ENCODE data around the gene FAM133A.
A peak's percentile ranks its signal among the peaks of the same experiment; 100 is the strongest.

FAM133A gene

DNA sequence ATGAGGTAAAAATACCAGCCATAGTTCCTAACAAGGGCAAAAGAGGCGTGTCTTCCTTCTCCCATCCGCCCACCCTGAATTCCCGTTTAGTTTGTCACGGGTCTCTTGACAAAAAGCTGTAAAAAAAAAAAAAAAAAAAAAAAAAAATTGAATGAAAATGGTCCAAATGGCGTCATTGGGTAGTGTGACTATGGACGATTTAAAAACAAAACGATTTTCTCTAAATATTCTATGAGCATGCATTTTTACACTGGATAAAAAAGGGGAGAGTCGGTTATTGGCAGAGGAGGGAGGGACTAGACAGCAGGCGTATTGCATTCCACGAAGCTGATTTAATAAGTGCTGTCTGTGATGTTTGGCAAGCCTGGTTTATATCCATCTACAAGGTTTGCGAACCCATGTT lies at the start of gene FAM133A:
Gene FAM133A, plus strand, starts transcription at position 338 of the 403 bp plus-strand sequence. CDS start 35,214 bp downstream, outside the sequence.
- no peak for DNase-seq (ENCODE audit: low spot score)

DNA sequence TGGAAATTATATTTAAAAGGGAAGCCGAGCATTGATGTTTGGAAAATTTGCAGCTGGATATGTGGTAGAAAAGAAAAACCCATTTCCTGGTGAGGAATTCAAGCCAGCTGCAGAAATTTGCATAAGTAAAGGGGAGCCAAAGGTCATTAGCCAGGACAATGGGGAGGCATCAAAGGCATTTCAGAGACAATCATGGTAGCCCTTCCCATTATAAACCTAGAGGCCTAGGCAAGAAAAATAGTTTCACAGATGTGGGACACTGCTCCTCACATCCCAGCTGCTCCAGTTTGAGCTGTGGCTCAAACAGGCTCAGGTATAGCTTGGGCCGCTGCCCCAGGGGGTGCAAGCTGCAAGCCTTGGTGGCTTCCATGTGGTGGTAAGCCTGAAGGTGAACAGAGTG lies 36.4 kb upstream of the FAM133A start:
- no peak for DNase-seq (ENCODE audit: low spot score)

DNA sequence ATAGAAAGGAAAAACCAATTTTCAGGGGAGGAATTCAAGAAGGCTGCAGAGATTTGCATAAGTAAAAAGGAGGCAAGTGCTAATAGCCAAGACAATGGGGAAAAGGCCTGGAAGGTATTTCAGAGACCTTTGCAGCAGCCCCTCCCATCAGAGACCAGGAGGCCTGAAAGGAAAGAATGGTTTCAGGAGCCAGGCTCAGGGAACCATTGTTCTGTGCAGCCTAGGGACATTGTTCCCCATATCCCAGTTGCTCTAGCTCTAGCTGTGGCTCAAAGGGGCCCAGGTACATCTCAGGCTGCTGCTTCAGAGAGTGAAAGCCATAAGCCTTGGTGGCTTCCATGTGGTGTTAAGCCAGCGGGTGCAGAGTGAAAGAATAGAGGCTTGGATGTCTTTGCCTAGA lies 24.6 kb upstream of the FAM133A start:
- no peak for DNase-seq (ENCODE audit: low spot score)

DNA sequence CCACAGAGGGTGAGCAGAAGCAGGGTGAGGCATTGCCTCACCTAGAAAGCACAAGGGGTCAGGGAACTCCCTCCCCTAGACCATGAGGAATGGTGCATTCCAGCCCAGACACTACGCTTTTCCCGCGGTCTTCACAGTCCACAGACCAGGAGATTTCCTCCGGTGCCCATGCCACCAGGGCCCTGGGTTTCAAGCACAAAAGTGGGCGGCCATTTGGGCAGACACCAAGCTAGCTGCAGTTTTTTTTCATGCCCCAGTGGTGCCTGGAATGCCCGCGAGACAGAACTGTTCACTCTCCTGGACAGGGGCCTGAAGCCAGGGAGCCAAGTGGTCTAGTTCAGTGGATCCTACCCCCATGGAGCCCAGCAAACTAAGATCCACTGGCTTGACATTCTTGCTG lies 13.4 kb upstream of the FAM133A start:
- DNase-seq (ENCODE audit: low spot score) = no peak

DNA sequence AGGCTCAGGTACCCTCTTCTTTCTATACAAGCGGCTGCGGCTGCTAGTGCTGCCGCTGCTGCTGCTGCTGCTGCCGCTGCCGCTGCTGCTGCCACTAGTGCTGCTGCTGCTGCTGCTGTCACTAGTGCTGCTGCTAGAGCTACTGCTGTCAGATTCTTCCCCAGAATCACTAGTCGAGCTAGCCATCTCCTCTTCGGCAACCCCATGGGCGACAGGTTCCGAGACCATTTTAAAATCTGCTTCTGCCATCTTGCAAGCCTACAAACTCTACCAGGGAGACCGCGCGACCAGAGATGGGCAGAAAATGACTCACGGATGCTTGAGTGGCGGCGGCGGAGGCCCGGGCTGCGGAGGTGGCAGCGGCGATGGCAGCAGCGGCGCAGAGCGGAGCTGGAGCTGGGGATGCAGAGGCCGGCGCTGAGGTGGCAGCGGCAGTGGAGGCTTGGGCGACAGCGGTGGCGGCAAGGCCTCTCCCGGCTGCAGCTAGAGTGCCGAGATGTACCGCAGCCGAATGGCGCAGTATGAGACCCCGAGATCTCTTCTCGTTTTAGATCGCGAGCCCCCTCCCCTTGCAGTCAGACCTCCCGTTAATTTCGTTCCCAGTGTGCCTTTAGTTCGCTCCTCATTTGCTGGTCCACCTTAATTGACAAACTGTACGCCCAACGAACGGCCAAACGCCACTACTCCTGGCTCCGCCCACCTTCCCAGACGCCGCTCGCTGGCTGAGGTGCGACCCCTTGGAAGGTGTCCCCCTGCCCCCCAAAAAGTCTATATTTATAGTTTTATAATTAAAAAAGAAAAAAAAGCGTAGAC lies 744 bp upstream of the FAM133A start, which contains the start of gene NAP1L3:
Gene NAP1L3, minus strand, starts transcription at position 523 of the 813 bp plus-strand sequence. Its CDS starts 274 bp downstream, at position 249.
- peak; percentile 78 for DNase-seq (ENCODE audit: low spot score)

DNA sequence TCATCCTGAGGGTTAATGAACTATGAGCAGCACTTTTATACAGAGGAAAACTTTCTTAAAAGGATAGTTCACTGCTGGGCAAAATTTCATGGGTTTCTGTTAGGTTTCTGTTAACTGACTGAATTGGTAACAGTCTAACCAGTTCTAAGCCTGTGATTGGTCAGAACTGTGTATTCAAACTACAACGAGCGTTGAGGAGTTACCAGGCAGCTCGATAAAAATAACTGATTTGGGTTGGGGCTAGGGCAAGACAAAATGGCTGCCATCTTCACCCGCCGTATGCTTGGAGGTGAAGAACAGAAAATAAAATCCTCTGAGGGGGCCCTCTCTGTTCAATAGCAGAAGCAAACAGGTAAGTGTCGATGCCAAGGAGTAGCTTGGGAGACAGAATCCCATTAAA lies 22.0 kb downstream of the FAM133A start:
- no peak for DNase-seq (ENCODE audit: low spot score)

- DNase-seq (ENCODE audit: low spot score) = no peak
Measured at GRCh38 chrX:93703701-93704100, 29.7 kb downstream of the FAM133A start.

GRCh38 chrX:93711076-93711475 lies 37.1 kb downstream of the FAM133A start:
- DNase-seq (ENCODE audit: low spot score) = no peak

DNA sequence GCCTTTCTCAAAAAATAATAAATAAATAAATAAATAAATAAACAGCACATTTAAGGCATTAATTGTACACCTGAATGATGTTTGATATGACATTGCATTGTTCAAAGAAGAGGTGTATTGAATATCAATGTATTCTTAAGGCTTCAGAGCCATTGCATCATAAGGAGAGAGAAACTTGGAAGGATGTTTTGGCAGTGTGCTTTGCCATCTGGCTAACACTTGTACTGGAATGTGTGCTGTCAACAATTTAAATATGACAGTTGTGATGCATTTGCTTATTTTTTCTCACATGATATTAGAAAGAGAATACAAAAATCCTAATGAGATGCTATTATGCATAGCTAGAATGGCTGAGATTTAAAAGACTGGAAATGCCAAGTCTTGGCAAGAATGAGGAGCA lies 67.8 kb downstream of the FAM133A start:
- no peak for DNase-seq (ENCODE audit: low spot score)

DNA sequence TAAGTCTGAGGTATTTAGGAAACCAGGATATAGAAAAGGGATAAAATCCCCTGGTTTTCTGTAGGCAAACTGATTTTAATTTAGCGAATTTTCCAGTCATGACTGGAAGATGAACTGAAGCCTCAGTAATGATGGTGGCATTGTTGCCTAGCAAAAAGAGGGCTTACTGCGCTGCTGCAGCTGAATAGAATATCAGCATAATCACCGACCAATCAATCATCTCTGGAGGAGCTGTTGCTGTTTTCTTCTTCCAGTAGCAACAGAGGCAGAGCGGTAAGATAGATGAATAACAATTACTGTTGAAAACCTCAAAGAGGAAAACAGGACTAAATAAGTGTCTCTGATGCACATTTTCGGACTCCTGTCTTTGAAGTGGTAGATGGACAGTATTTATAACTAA lies 86.2 kb downstream of the FAM133A start:
- no peak for DNase-seq (ENCODE audit: low spot score)

Data from left forelimb (tissue), 1 donor.